ENCODE data around the gene MOB2. TPM values are rescaled to one million over a fixed set of nuclear protein-coding genes. Genes with fewer than 3 reads are reported as not detected.

Gene MOB2
- total RNA-seq, 2 experiments from 2014 or later = 22.4 to 27.5 TPM

- no peak overlapping the region for H3K27ac ChIP-seq (ENCODE audit: low read depth, low read length, poor library complexity, severe bottlenecking)
- CTCF ChIA-PET (ENCODE audit: unreplicated experiment) = no interaction called here
- H3K9me3 ChIP-seq (ENCODE audit: low read length) = no peaks in the 10 kb centered on the region
- TF ChIP-seq EZH2phosphoT487 (IDR thresholded peaks at IDR 0.05; ENCODE audit: borderline replicate concordance, low read depth, low read length) = no peak
- TF ChIP-seq CTCF (conservative IDR thresholded peaks at IDR 0.05; ENCODE audit: low read length) = peak; percentile 76
- intact Hi-C loops (cut with micrococcal nuclease; ENCODE audit: unreplicated experiment) = loop anchor here (1.0 kb wide), 2 partner anchors 62 to 121 kb away; no protein-coding TSS in a partner anchor
- POLR2A ChIA-PET = no interaction called here
- H3K9me2 ChIP-seq (ENCODE audit: insufficient read depth, low read length) = no peaks in the 10 kb centered on the region
- no peaks in the 10 kb centered on the region for H3K4me1 ChIP-seq (ENCODE audit: insufficient read depth, low read length, poor library complexity, severe bottlenecking)
- no TSS peak for BruUV-seq (replicated peaks)
- no peaks in the 10 kb centered on the region for H3K79me2 ChIP-seq (ENCODE audit: insufficient read depth, low read depth, low read length)
- no peaks in the 10 kb centered on the region for H4K20me1 ChIP-seq (ENCODE audit: insufficient read depth, low read length)
- no peak overlapping the region for H3K4me3 ChIP-seq (ENCODE audit: low read depth, low read length, poor library complexity, severe bottlenecking)
- H3K36me3 ChIP-seq (ENCODE audit: insufficient read depth, low read length) = no peaks in the 10 kb centered on the region
- H2AFZ ChIP-seq (ENCODE audit: low read length) = no peak overlapping the region
- DNase-seq (ENCODE audit: low spot score) = peak; percentile 74
- no peak overlapping the region for H3K4me2 ChIP-seq (ENCODE audit: low read length)
Observed at GRCh38 chr11:1453611-1454034, 33.0 kb downstream of the MOB2 start.

- BruUV-seq (replicated peaks) = no TSS peak
- CTCF ChIA-PET (ENCODE audit: unreplicated experiment) = no interaction called here
- intact Hi-C loops (cut with micrococcal nuclease; ENCODE audit: unreplicated experiment) = loop anchor here (1.0 kb wide), 2 partner anchors 63 to 122 kb away; no protein-coding TSS in a partner anchor
Observed at GRCh38 chr11:1452744-1453143, 33.8 kb downstream of the MOB2 start.

More at GRCh38 chr11:1452744-1453143, 33.8 kb downstream of the MOB2 start:
- Histone ChIP-seq H3K27ac (ENCODE audit: low read depth, low read length, poor library complexity, severe bottlenecking) (no peak overlapping the region), H4K20me1 (ENCODE audit: insufficient read depth, low read length) (no peaks in the 10 kb centered on the region), H3K4me3 (ENCODE audit: low read depth, low read length, poor library complexity, severe bottlenecking) (no peak overlapping the region), H3K9me3 (ENCODE audit: low read length) (no peaks in the 10 kb centered on the region), H3K4me1 (ENCODE audit: insufficient read depth, low read length, poor library complexity, severe bottlenecking) (no peaks in the 10 kb centered on the region), H3K4me2 (ENCODE audit: low read length) (no peak overlapping the region), H2AFZ (ENCODE audit: low read length) (no peak overlapping the region), H3K9me2 (ENCODE audit: insufficient read depth, low read length) (no peaks in the 10 kb centered on the region), H3K36me3 (ENCODE audit: insufficient read depth, low read length) (no peaks in the 10 kb centered on the region), H3K79me2 (ENCODE audit: insufficient read depth, low read depth, low read length) (no peaks in the 10 kb centered on the region)
- POLR2A ChIA-PET = no interaction called here
- no peak for DNase-seq (ENCODE audit: low spot score)
- no peak for TF ChIP-seq EZH2phosphoT487 (IDR thresholded peaks at IDR 0.05; ENCODE audit: borderline replicate concordance, low read depth, low read length)
- no peak for TF ChIP-seq CTCF (conservative IDR thresholded peaks at IDR 0.05; ENCODE audit: low read length)
